Transverse colon (tissue), 4 donors: ENCODE data around the gene SLC6A8.

Experiments used
- CTCF ChIP-seq, 5 experiments: fragments of 200-600 bp in 3 of 5; fragments of 450-650 bp in 2 of 5; sonication (generic) in 3 of 5; IDR thresholded peaks; 1 replicate in 2 of 5; 2 replicates in 3 of 5; pipeline ENCODE4 v1.5.1; 2016 to 2017; ENCODE audit warnings: antibody characterized with exemption in 5 of 5, inconsistent platforms in 3 of 5, mild to moderate bottlenecking in 2 of 5, moderate library complexity in 1 of 5
- EP300 ChIP-seq: sonication (generic); formaldehyde crosslinking; IDR thresholded peaks from one replicate; pipeline ENCODE4 v1.6.1; 2017; ENCODE audit warnings: antibody characterized with exemption, low read depth
- POLR2A ChIP-seq: fragments of 450-650 bp; IDR thresholded peaks from one replicate; pipeline ENCODE4 v1.6.1; 2016; ENCODE audit warnings: antibody characterized with exemption, mild to moderate bottlenecking, moderate library complexity
- POLR2AphosphoS5 ChIP-seq, 3 donors: sonication (generic); formaldehyde crosslinking; IDR thresholded peaks; one replicate each; pipeline ENCODE4 v1.6.1; 2016; ENCODE audit warnings: antibody characterized with exemption in 3 of 3

GRCh38 chrX:153687121-153688039, at the start of gene SLC6A8:
- TF ChIP-seq CTCF (IDR thresholded peaks at IDR 0.05), result peak in 4 of 5 experiments; percentile 16 to 41 (median 25)
- peak; percentile 48 to 82 (median 57) for TF ChIP-seq POLR2AphosphoS5 (IDR thresholded peaks at IDR 0.05)
- peak; percentile 55 for TF ChIP-seq POLR2A
- no peak for TF ChIP-seq EP300
